Measurements from ENCODE around the gene ACTBL2. TPM values are rescaled to one million over a fixed set of nuclear protein-coding genes. Genes with fewer than 3 reads are reported as not detected.

ACTBL2 gene
- polyA plus RNA-seq, 1 donor (not counting 4 experiments of a cell fraction or from before 2014, with no cell fraction given): 0.68 TPM

DNA sequence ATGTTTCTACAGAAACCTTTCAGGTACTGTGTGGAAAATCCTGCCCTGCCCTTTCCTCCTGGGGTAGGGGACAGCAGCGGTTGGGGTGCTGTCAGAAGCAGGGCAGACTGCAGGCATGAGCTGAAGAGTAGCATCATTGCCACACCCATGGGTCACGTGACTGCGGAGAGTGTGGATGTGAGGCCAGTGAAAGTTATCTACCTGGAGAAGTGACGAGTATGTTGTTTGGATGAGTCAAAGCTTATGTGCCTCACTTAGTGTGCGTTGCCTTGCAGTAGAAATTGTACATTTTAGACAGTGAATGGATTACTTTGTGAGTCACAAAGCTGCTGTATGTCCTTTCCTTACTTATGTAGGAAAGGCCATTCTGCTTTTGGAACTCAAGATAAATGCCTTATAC, 21.7 kb upstream of the ACTBL2 start:
- FAIRE-seq (peak; percentile 43), DNase-seq (ENCODE audit: low read depth, low spot score) (no peak)
- Histone ChIP-seq H3K27ac (ENCODE audit: control insufficient read depth, insufficient read depth, low read length) (no peak overlapping the region), H3K9me3 (ENCODE audit: control insufficient read depth, low read depth, low read length) (no peaks in the 10 kb centered on the region), H3K36me3 (ENCODE audit: control insufficient read depth in 2 of 2, extremely low read depth in 1 of 2, insufficient read depth in 2 of 2, low read length in 2 of 2) (no peaks in the 10 kb centered on the region), H3K4me3 (ENCODE audit: control insufficient read depth in 2 of 3, extremely low read depth in 1 of 3, insufficient read depth in 2 of 3, low read depth in 1 of 3, low read length in 3 of 3) (no peak overlapping the region), H3K79me2 (ENCODE audit: control insufficient read depth, insufficient read depth, low read length) (no peaks in the 10 kb centered on the region), H3K4me1 (ENCODE audit: control insufficient read depth, extremely low read depth, insufficient read depth, low read length) (peaks cover 4% of the 10 kb centered on the region), H4K20me1 (ENCODE audit: control insufficient read depth, extremely low read depth, insufficient read depth, low read length) (no peaks in the 10 kb centered on the region), H3K9me1 (ENCODE audit: control insufficient read depth, extremely low read depth, insufficient read depth, low read length) (no peaks in the 10 kb centered on the region), H3K27me3 (ENCODE audit: control insufficient read depth, extremely low read depth, insufficient read depth, low read length) (no peaks in the 10 kb centered on the region), H2AFZ (ENCODE audit: control insufficient read depth, low read length) (no peak overlapping the region), H3K4me2 (ENCODE audit: control insufficient read depth, extremely low read depth, insufficient read depth, low read depth, low read length) (no peak overlapping the region), H3K9ac (ENCODE audit: control insufficient read depth, extremely low read depth, insufficient read depth, low read length) (no peak overlapping the region)
- dilution Hi-C loops (cut with MboI; ENCODE audit: extremely low pct_ligation_motif_present, low sequenced_read_pairs): no loop called here
- TF ChIP-seq, protein P1, sequence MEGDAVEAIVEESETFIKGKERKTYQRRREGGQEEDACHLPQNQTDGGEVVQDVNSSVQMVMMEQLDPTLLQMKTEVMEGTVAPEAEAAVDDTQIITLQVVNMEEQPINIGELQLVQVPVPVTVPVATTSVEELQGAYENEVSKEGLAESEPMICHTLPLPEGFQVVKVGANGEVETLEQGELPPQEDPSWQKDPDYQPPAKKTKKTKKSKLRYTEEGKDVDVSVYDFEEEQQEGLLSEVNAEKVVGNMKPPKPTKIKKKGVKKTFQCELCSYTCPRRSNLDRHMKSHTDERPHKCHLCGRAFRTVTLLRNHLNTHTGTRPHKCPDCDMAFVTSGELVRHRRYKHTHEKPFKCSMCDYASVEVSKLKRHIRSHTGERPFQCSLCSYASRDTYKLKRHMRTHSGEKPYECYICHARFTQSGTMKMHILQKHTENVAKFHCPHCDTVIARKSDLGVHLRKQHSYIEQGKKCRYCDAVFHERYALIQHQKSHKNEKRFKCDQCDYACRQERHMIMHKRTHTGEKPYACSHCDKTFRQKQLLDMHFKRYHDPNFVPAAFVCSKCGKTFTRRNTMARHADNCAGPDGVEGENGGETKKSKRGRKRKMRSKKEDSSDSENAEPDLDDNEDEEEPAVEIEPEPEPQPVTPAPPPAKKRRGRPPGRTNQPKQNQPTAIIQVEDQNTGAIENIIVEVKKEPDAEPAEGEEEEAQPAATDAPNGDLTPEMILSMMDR (optimal IDR thresholded peaks at IDR 0.05 in 1 of 3, IDR thresholded peaks at IDR 0.05 in 1 of 3, conservative IDR thresholded peaks at IDR 0.05 in 1 of 3; ENCODE audit: extremely low read depth in 1 of 3, insufficient read depth in 2 of 3, low read length in 3 of 3): no peak
- no peak for TF ChIP-seq EZH2 (IDR thresholded peaks at IDR 0.05; ENCODE audit: low read length)

DNA sequence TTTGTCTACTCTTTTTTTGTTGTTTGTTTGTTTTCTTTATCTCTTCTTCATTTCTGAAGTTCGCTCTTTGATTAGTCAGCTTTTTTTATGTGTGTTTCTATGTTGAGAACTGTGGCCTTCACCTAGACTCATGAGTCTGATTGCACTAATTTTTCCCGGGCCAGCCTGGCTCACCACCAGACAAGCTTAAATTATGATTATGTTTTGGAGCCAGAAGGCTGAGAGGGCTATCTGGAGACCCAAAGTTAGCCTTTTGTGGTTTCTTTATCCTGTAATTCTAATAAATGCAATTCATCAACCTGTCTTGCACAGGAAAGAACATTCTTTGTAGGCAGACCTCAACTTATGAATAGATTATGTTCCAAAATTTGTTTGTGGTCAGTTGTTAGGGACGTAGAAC, 20.8 kb upstream of the ACTBL2 start:
- Histone ChIP-seq H3K4me1 (ENCODE audit: control insufficient read depth, extremely low read depth, insufficient read depth, low read length) (peaks cover 4% of the 10 kb centered on the region), H3K9ac (ENCODE audit: control insufficient read depth, extremely low read depth, insufficient read depth, low read length) (no peak overlapping the region), H3K79me2 (ENCODE audit: control insufficient read depth, insufficient read depth, low read length) (no peaks in the 10 kb centered on the region), H4K20me1 (ENCODE audit: control insufficient read depth, extremely low read depth, insufficient read depth, low read length) (no peaks in the 10 kb centered on the region), H3K4me2 (ENCODE audit: control insufficient read depth, extremely low read depth, insufficient read depth, low read depth, low read length) (no peak overlapping the region), H3K27me3 (ENCODE audit: control insufficient read depth, extremely low read depth, insufficient read depth, low read length) (no peaks in the 10 kb centered on the region), H2AFZ (ENCODE audit: control insufficient read depth, low read length) (no peak overlapping the region), H3K27ac (ENCODE audit: control insufficient read depth, insufficient read depth, low read length) (no peak overlapping the region), H3K36me3 (ENCODE audit: control insufficient read depth in 2 of 2, extremely low read depth in 1 of 2, insufficient read depth in 2 of 2, low read length in 2 of 2) (no peaks in the 10 kb centered on the region), H3K9me1 (ENCODE audit: control insufficient read depth, extremely low read depth, insufficient read depth, low read length) (no peaks in the 10 kb centered on the region), H3K9me3 (ENCODE audit: control insufficient read depth, low read depth, low read length) (no peaks in the 10 kb centered on the region), H3K4me3 (ENCODE audit: control insufficient read depth in 2 of 3, extremely low read depth in 1 of 3, insufficient read depth in 2 of 3, low read depth in 1 of 3, low read length in 3 of 3) (no peak overlapping the region)
- FAIRE-seq (peak; percentile 9), DNase-seq (ENCODE audit: low read depth, low spot score) (no peak)
- dilution Hi-C loops (cut with MboI; ENCODE audit: extremely low pct_ligation_motif_present, low sequenced_read_pairs): no loop called here
- TF ChIP-seq, protein P1 (optimal IDR thresholded peaks at IDR 0.05 in 1 of 3, IDR thresholded peaks at IDR 0.05 in 1 of 3, conservative IDR thresholded peaks at IDR 0.05 in 1 of 3; ENCODE audit: extremely low read depth in 1 of 3, insufficient read depth in 2 of 3, low read length in 3 of 3): no peak
- no peak for TF ChIP-seq EZH2 (IDR thresholded peaks at IDR 0.05; ENCODE audit: low read length)

Data from keratinocyte (primary cell).